HG02571 (cell line): ENCODE results near the gene DOCK9.
"Not testable (repeated sequence)": the region's sequence is repeated elsewhere in the genome, so short reads cannot be mapped to it uniquely, and the experiment has no call there.

Experiments
- ATAC-seq: cut with Tn5 transposase; IDR thresholded peaks from one replicate; pipeline ENCODE4 v1.9.1; 2021; ENCODE audit warnings: mild to moderate bottlenecking, moderate library complexity; ENCODE audit not compliant: unreplicated experiment

Gene DOCK9

DNA sequence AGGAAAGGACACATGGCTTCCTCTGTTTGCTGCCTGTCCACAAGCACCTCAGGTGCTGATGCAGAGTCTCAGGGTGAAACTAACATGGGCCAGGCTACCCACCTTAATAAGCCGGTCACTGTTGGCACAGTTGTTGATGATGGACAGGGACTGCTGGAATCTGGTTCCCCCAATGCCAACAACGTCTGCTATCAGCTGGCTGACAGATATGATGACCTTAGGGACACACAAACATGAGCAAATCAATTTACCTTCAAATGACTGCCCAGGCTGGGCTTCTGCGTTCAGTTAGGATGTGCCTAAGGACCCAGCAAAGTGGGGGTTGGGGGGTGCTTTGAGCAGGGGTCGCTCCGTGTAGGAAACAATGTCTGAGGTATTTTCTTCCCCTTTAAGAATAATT, 148.3 kb downstream of the DOCK9 start:
- ATAC-seq = no peak

DNA sequence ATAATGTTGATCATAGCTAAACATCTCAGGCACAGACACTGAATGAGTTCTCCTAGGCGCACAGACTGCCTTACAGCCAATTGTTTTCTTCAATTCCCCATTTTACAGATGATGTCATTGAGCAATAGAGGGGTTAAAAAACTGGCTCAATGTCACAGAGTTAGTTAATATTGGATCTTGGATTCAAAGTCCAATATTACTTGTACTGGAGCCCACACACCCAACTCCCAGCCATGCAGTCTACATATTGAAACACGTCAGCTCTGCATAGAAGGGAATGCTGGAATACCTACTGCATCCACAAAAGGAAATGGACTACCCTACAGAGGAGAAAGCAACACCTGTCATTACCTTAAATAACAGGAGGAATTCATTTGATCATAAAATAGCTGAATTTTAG, 149.2 kb downstream of the DOCK9 start:
- ATAC-seq = no peak

DNA sequence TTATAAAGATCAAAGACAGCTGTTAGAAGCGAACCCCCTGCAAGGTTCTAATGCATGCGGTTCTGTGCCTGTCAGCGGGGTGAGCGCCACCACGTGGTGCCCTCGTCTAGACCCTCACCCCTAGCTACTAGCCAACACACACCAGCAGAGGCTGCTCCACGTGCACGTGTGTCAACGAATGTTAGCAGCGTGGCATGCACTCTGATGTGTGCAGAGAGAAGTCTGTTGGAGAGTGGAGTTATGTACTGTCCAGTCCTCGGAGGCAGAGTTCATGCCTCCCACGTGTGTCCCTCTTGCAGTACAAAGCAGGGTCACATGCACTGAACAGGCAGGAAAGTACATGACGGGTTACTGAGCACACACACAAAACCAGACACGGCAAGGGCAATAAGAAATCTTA, 150.4 kb downstream of the DOCK9 start:
- no peak for ATAC-seq

DNA sequence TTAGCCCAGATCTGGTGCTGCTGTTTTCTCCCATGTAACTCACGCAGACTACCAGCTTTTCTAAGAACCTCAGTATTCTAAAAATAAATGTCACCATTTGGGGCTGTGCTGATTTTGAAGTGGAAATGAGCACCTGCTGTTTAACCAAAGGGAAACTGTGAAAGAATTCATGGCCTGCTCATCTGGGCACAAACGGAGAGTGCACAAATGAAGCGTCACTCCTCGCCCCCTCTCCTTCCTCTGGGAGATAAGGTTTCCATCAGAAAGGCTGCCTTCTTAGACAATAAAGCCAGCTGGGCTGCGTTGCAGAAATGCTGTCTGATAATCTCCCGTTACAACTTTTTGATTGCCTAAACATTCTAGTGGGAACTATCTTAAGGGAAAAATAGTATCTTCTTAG, 151.7 kb downstream of the DOCK9 start:
- no peak for ATAC-seq

DNA sequence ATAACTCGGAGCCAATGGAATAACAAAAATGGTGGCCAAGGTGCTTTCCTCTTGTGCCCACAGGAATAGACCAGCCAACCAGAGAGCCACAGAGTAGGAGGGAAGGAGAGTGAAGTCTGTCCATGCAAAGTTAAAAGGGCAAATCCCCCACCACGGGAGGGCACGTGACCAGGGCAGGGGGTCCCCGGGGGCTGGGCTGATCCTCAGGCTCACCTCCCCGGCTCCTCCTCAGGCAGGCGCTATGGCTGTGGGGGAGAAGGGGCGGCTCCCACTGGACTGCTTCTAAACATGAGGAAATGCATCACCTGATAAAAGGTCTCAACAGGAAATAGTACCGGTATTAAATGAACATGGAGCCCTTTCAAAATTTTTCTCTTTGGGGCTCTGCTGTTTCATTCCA, 152.2 kb downstream of the DOCK9 start:
- ATAC-seq = no peak

DNA sequence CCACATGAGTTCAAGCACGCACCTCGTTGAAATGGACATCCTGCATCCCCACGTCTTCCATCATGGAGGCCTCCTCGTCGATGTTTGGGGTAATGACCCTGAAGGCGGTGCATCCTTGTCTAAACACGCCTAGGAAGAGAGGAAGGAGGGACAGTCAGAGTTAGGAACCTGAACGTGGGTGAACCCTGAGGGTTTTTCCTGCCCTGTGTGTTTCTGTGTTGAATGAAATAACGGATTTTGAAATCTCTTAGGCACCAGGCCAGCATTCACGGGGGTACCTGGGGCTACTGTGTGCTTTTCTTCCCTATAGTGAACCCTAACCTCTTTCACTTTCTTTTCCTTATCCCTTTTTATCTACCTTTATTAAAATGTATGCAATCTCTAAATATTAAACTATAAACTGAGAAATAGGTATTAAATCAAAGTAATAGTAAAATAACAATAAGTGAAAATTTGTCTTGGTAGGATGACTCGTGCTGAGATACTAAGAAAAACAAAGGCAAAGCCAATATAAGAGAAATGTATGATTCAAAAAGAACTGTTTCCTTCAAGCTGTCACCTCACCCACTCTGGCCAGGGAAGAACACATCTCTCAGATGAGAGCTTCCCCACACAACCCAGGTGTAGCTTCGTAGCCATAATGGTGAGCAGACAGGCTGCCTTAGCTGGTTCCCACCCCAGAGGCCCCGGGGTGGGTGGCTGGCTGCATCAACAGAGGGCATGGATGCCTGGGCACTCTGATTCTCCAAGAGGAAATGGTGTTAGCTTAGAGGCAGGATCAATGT, 153.3 kb downstream of the DOCK9 start:
- no peak for ATAC-seq

DNA sequence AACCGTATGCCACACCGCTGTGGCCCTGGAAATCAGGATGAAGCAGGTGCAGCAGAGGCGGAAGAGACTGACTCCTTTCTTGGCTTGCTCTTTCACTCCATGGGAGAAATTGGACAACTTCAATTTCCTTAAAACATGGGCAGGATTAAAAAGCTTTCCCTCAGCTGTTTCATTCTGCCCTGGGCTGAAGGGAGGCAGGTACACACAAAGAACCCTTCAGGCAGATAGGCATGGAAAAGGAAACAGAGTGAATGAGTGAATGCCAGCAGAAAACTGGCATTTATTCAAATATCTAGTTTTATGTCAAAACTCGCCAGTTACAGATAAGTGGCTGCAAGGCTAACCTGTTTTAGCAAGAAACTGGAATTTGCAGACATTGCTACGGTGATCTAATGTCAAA, 154.4 kb downstream of the DOCK9 start:
- no peak for ATAC-seq

DNA sequence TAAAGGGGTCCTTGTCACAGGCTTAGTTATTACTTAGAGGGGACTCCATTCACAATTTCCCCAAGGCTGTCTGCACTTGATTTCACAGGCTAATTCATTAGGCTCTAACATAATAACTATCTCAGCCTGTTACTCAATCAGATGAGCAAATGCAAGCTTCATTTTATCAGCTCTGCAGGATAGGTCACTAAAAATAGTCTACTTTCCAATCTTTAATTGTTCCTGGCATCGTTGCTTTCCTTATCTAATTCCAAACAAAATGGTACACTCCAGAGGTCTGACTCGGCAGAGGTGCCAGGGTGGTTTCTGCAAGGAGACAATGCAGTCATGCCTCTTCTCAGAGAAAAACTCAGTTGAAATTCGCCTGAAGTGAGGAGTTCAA, 155.6 kb downstream of the DOCK9 start:
- no peak for ATAC-seq

DNA sequence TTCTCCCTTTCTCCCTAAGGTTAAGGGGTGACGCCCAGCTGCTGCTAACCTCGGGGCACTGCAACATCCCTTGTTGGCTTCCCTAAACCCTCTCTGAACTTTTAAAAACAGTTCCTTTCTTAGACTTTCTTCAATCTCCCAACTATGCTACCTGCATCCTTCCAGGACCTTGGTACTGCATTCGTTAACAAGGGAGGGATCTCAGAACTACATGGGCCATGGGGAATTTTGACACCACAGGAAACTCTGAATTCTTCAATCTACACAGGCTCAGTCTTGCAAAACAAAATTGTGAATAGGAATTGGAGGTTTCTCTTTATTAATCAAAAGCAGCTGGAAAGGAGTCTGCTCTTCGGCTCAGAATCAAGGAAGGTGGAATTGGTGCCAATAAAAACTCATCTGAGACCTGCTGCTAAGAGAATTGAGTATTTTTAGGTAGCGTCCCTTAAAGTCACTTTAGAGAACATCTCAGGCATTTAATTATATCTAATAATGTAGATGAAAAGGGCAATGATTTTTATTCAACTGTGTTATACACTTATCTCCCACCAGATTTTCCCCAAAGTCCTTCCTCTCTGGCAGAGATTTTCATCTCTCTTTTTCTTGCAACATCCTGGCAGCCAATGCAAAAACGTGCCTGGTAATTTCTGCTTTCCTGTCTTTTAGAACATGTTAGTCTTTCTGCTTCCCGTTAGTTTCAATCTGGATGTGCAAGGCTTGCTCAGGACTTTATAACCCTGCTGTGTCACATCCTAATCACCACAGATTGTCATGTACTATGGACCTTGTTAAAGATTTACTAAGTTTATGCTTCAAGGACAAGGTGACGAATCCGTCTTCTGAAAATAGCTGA, 156.3 kb downstream of the DOCK9 start:
- no peak for ATAC-seq

DNA sequence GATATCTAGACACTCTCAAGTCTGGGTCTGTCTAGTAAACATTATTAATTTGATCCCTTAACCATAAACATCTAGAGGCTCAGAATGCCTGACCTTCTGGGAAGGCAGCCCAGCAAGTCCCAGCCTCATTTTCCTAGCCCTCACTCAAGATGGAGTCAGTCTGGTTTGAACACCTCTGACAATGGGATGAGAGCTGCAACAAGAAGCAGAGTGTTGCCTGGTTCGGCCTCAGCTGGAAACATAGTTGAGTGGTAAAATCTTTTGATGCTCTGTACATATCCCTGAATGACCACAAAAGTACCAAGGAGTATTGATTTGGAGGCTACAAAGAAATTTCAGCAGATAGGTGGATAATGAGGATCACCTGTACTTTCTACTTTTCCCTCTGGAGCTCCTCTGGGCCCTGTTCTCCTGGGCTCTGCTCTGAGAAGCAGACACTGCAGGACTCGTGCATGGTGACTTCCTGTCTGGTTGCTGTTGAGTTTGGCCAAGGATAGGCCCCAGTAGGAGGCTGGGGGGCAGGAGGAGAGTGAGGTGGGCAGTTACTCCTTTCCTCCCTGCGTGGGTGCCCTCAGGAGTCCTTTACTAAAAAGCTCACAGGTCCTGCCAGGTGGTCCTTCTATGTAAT, 157.0 kb downstream of the DOCK9 start:
- ATAC-seq = no peak

DNA sequence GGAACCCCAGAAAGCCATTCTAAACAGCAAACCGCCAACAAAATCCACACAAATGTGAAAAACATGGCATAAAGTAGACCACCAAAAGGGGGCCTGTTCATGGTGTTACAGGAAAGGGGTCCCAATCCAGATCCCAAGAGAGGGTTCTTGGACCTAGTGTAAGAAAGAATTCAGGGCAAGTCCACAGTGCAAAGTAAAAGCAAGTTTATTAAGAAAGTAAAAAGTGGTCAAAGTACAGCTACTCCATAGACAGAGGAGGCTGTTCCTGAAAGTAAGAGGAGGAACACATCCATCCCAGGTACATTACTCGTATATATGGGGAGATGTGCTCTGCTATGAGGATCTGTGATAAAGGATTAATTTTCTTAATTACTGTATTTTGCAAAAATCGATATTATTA, 157.6 kb downstream of the DOCK9 start:
- no peak for ATAC-seq

DNA sequence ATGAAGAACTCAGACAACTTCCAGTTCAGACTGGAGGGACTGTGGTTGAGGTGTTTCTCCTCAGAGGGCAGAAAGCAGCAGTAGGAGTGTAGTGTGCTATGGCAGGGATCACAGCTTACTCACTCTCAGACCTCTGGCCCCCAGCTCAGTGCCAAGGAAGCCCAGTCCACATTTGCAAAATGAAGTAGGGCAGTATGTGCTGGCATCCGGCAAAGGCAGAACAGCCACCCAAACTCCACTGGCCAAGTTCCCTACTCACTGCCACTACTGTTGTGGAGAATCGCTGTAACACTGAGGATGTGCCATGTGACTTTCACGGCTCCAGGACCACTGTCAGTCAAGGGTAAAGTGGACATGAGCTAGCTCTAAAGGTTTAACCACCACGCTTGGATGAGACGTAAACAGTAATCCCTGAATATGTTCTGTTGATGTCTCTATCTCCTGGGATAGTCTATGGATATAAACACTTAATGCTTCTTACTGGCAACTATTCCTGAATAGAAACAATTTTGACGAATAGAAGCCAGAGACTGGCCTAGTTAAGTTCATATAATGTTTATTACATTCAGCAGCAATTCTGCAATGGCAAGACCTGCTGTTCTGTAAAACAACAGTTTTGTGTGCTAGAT, 158.4 kb downstream of the DOCK9 start:
- ATAC-seq = no peak

DNA sequence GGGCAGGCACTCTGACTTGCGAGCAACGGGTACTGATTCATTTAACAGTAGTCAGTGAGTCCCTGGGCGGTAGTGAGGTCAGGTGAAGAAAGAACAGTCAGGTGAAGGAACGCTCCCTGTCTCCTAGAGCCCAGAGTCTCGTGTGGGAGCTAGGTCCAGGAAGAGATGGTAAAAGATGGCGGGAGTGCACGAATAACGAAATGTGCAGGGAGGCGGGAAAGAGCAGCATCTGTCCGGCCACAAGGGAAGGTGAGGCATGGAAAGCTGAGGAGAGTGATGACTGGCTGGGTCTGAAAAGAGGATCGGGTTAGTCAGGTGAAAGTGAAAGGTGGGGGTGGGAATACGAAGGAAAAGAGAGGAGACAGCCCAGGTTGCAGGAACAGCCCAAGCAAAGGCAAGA, 161.5 kb downstream of the DOCK9 start:
- no peak for ATAC-seq

DNA sequence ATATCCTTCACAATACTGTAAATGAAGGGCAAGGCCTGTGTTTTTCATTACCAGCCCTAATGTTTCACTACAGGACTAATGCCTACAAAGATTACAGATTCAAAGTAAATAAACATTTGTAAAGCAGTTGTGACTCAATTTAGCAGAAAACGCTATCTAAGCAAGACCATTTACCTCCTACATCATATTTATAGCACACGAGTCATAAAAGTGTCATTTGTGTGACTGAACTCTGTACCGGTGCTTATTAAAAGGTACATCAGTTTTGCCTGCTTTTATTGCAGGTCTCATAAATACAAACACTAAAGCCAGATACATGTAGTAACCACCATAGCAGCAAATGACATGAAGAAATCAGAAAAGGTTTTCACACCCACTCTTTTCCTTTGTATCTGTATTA, 163.9 kb downstream of the DOCK9 start:
- no peak for ATAC-seq

DNA sequence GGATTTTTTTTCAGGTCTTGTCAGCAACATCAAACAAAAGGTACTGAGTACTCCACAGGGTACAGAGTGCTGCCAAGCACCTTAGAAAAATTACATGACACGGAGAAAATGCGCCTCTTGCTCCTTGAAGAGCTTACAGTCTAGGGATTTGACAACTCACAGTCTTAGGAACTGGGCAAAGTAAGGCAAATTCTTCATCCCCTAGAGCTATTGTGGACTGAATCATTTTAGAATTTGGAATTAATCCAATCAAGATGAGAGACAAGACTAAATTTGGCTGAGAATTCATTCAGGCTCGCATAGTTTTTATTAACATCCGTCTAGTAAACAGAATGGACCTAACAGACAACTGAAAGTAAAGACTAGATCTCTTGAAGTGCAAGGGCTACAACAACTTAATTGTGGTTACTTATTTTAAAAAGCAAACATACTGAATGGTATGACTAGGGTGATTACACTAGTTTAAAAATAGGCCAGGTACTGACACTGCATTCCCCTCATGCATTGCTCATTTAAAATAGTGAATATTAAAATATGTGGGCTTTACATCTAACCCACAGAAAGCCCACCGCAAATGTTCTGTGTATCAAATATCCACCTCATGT, 165.6 kb downstream of the DOCK9 start:
- not testable (repeated sequence) for ATAC-seq

DNA sequence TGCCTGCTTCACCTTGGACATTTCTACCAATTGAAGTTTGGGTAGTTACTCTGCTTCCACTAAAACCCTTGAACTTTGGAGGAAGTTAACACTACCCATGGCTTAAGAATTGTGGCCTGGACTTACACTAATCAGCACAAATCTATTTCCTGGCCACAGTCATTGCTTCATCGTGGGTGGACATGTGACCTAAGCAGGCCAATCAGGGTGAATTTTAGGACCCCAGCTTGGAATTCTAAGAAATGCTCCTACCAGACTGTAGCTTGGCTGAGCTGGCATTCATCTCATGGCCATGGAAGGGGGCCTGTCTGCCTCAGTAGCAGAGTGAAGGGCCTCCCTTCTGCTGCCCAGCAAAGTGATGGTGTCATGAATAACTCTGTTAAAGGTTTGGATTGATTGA, 167.1 kb downstream of the DOCK9 start:
- no peak for ATAC-seq

DNA sequence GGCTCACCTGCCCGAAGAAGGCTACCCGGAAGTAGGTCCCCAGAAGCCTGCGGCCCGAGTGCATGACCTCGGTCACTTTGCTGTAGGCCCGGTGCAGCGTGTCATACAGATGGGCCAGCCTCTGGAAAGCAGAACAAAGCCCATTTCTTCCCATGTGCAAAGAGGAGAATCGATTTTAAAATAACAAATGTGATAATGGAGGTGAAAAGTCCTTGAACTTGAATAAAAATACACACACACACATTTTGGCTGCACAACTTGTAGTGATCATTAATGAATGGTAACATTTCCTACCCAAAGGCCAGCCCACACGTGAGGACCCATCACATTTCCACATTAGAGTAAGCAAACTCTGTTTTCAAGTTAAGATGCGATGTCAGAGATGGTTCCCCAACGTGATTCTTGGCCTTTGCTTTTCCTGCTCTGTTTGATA, 168.5 kb downstream of the DOCK9 start:
- no peak for ATAC-seq

DNA sequence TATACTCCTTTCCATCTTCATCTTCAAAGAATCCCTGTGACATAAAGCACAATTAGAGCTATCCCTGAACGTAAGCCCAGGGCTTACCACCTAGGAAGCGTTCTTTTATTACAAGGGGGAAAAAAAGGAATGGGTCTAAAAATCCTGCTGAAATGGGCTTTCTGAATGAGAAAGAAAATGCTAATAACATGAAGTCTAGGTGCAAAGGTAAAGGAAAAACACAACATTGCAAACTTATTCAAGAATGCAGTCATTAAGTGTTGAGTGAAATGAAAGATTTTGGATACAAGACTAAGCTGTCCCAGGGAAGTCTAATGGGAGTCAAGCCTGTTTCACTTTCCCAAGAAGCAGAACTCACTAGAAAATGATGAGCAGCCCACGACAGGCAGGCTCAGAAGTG, 170.1 kb downstream of the DOCK9 start:
- no peak for ATAC-seq

DNA sequence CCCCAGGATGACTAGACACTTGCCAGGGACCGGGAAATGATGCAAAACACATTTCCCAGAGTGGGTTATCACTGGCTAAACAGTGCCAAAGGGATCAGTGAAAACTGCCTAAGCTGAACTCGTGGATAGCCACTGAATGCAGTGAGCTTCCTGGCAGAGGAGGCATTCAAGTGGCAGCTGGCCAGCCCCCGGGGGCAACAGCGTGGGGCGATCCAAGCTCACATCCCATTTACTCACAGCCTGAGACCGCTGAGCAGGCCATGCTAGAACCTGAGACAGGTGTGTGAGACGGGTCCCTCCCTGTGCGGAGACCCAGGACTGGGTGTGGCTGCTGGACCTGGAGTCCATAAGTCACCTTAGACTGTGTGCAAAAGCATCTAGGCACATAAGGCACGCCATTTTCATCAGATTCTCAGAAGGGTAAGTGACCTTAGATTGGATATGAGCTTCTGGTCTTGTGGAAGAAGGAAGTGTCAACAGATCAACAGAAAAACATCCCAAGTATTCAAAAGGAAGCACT, 173.5 kb downstream of the DOCK9 start:
- ATAC-seq = no peak

DNA sequence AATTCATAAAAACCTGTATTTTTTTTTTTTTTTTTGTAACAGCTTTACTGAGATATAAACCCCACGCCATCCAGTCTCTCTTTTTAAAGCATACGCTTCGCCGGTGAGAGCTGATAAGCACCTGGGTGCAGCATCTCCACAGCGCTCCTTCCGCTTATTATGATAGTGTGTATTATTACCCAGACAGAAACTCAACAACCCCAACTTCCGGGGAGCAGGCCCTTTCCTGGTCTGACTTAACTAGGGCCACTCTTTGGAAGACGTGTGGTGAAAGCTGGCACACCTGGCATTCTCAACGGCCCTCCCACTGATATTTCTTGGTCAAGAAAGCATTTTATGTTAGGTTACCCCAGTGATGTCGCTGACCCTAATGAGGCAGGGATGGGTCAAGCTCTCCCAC, 173.9 kb downstream of the DOCK9 start:
- no peak for ATAC-seq

DNA sequence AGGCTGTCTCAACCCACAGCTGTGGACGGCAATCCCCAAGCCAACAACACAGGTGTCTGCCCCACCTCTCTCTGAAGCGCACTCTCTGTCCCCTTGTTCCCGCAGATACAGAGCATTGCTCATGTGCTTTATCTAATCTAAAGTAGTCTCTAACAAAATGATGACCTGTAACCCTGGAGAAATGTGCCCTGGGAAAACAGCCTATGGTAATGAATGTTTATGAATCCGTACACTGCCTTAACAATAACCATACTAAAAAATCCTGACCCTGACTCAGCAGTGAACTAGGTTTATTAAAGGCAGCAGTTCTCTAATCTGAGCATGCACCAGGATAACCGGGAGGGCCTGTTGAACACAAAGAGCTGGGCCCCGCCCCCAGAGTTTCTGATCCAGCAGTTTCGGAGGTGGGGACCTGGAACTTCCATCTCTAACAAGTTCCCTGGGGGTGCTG, 174.7 kb downstream of the DOCK9 start:
- no peak for ATAC-seq
